ENCODE measurements around the gene LRRC10. TPM values are rescaled to one million over a fixed set of nuclear protein-coding genes. Genes with fewer than 3 reads are reported as not detected.

The LRRC10 gene
- total RNA-seq (2021; fragmentation: NEBNext Ultra II Directional; extraction: Animal tissue kit (Norgen Biotek cat#: 25700)), result not detected
- long read RNA-seq, result 0 reads

GRCh38 chr12:69610729-69611128, at the start of gene LRRC10:
TSS of gene LRRC10 (minus strand) at chr12:69610907. CDS start at chr12:69610838, 69 bp downstream.
- H3K9me3 Mint-ChIP-seq, result peaks cover 3% of the 10 kb centered on the region

GRCh38 chr12:69660164-69660863, 49.6 kb upstream of the LRRC10 start:
- H3K36me3 Mint-ChIP-seq (ENCODE audit: low read depth), result no peaks in the 10 kb centered on the region
- DNase-seq, result no peak
- H3K4me1 Mint-ChIP-seq (ENCODE audit: low read depth), result peaks cover 28% of the 10 kb centered on the region
- no peak for TF ChIP-seq CTCF (IDR thresholded peaks at IDR 0.05)
- H3K9me3 Mint-ChIP-seq, result no peaks in the 10 kb centered on the region
- H3K27ac Mint-ChIP-seq, result no peak overlapping the region
- peaks cover 3% of the 10 kb centered on the region; the same call in 1 of the 2 replicates for H3K27me3 Mint-ChIP-seq (ENCODE audit: insufficient read depth)
- H3K4me3 Mint-ChIP-seq, result no peak overlapping the region

More at GRCh38 chr12:69610729-69611128, at the start of gene LRRC10:
- no peaks in the 10 kb centered on the region; the same call in 1 of the 2 replicates for H3K36me3 Mint-ChIP-seq (ENCODE audit: low read depth)
- H3K4me1 Mint-ChIP-seq (ENCODE audit: low read depth), result peaks cover 7% of the 10 kb centered on the region; the same call in 1 of the 2 replicates
- peaks cover 8% of the 10 kb centered on the region for H3K27me3 Mint-ChIP-seq (ENCODE audit: insufficient read depth)
- DNase-seq, result no peak
- TF ChIP-seq CTCF (IDR thresholded peaks at IDR 0.05), result no peak
- no peak within 1 kb of the TSS for H3K4me3 Mint-ChIP-seq
- no peak within 1 kb of the TSS for H3K27ac Mint-ChIP-seq

- no peak for TF ChIP-seq CTCF (IDR thresholded peaks at IDR 0.05)
- Mint-ChIP-seq H3K36me3 (ENCODE audit: low read depth) (no peaks in the 10 kb centered on the region), H3K4me1 (ENCODE audit: low read depth) (peaks cover 32% of the 10 kb centered on the region), H3K9me3 (no peaks in the 10 kb centered on the region), H3K27me3 (ENCODE audit: insufficient read depth) (peaks cover 2% of the 10 kb centered on the region; the same call in 1 of the 2 replicates), H3K27ac (no peak overlapping the region), H3K4me3 (no peak overlapping the region)
- no peak for DNase-seq
Measured at GRCh38 chr12:69658203-69658602, 47.5 kb upstream of the LRRC10 start.

- Mint-ChIP-seq H3K4me1 (ENCODE audit: low read depth) (peaks cover 32% of the 10 kb centered on the region), H3K4me3 (no peak overlapping the region), H3K27ac (no peak overlapping the region), H3K27me3 (ENCODE audit: insufficient read depth) (peaks cover 2% of the 10 kb centered on the region; the same call in 1 of the 2 replicates), H3K36me3 (ENCODE audit: low read depth) (no peaks in the 10 kb centered on the region), H3K9me3 (no peaks in the 10 kb centered on the region)
- DNase-seq, result no peak
- TF ChIP-seq CTCF (IDR thresholded peaks at IDR 0.05), result no peak
Measured at GRCh38 chr12:69657376-69658137, 46.9 kb upstream of the LRRC10 start.

- peak overlapping the region; percentile 57 for H3K4me3 Mint-ChIP-seq
- no peak for TF ChIP-seq CTCF (IDR thresholded peaks at IDR 0.05)
Measured at GRCh38 chr12:69655616-69656340, 45.1 kb upstream of the LRRC10 start.

More at GRCh38 chr12:69655616-69656340, 45.1 kb upstream of the LRRC10 start:
- no peaks in the 10 kb centered on the region for H3K36me3 Mint-ChIP-seq (ENCODE audit: low read depth)
- peaks cover 2% of the 10 kb centered on the region; the same call in 1 of the 2 replicates for H3K27me3 Mint-ChIP-seq (ENCODE audit: insufficient read depth)
- H3K4me1 Mint-ChIP-seq (ENCODE audit: low read depth), result peaks cover 32% of the 10 kb centered on the region
- H3K27ac Mint-ChIP-seq, result peak overlapping the region; percentile 94
- DNase-seq, result peak; percentile 74
- H3K9me3 Mint-ChIP-seq, result no peaks in the 10 kb centered on the region

All from HFFc6 (cell line).